Right atrium auricular region (tissue), 2 donors: ENCODE measurements around the gene NUDCD3. TPM values are rescaled to one million over a fixed set of nuclear protein-coding genes. Genes with fewer than 3 reads are reported as not detected.

ENCODE experiments used
- DNase-seq: peaks from one replicate; pipeline ENCODE4 v3.0.0-alpha.2; 2019; ENCODE audit warnings: low spot score
- H3K27ac ChIP-seq, 2 donors: fragments of 200-600 bp; sonication (generic); 1 replicate in 1 of 2; 2 replicates in 1 of 2; pipeline ENCODE4 v1.5.1; 2016 to 2019
- H3K27me3 ChIP-seq, 2 donors: fragments of 200-600 bp; sonication (generic); one replicate each; pipeline versions ENCODE4 v1.5.1 to v1.6.0; 2017 to 2019
- H3K36me3 ChIP-seq: fragments of 200-600 bp; sonication (generic); one replicate; pipeline ENCODE4 v1.5.1; 2016
- H3K4me1 ChIP-seq, 2 donors: fragments of 200-600 bp; sonication (generic); one replicate each; pipeline versions ENCODE4 v1.5.1 to v1.6.0; 2017 to 2019
- H3K4me3 ChIP-seq, 2 donors: fragments of 200-600 bp; sonication (generic); 1 replicate in 1 of 2; 2 replicates in 1 of 2; pipeline ENCODE4 v1.5.1; 2017 to 2019; ENCODE audit warnings: mild to moderate bottlenecking in 1 of 2, moderate library complexity in 1 of 2
- H3K9me3 ChIP-seq, 2 donors: fragments of 200-600 bp; sonication (generic); one replicate each; pipeline ENCODE4 v1.5.1; 2019
- CTCF ChIP-seq, 2 donors: fragments of 200-600 bp; sonication (generic); IDR thresholded peaks; one replicate each; pipeline ENCODE4 v1.5.1; 2019; ENCODE audit warnings: antibody characterized with exemption in 2 of 2
- total RNA-seq, 2 donors: library from RNA; depleted of rRNA; stranded (reverse); fragments of >200 nt; gene quantifications; one replicate each; pipeline ENCODE4 v1.1.0, GENCODE V29; 2016

NUDCD3 gene
- total RNA-seq, 2 donors from 2014 or later = 50.6 to 53.3 TPM

GRCh38 chr7:44386139-44386913 is 104.1 kb downstream of the NUDCD3 start:
- Histone ChIP-seq H3K27ac (no peak overlapping the region), H3K27me3 (no peaks in the 10 kb centered on the region), H3K4me1 (peaks cover 0 to 38% of the 10 kb centered on the region in 2 donors), H3K4me3 (no peak overlapping the region), H3K36me3 (peaks cover 59% of the 10 kb centered on the region), H3K9me3 (no peaks in the 10 kb centered on the region)
- TF ChIP-seq CTCF (IDR thresholded peaks at IDR 0.05) = no peak
- peak; percentile 38 for DNase-seq

- Histone ChIP-seq H3K27ac (no peak overlapping the region), H3K4me1 (peaks cover 0 to 38% of the 10 kb centered on the region in 2 donors), H3K9me3 (no peaks in the 10 kb centered on the region), H3K36me3 (peaks cover 51% of the 10 kb centered on the region), H3K27me3 (no peaks in the 10 kb centered on the region), H3K4me3 (no peak overlapping the region)
- peak; percentile 47 for DNase-seq
- no peak for TF ChIP-seq CTCF (IDR thresholded peaks at IDR 0.05)
Observed at GRCh38 chr7:44385434-44386138, 104.9 kb downstream of the NUDCD3 start.

DNA sequence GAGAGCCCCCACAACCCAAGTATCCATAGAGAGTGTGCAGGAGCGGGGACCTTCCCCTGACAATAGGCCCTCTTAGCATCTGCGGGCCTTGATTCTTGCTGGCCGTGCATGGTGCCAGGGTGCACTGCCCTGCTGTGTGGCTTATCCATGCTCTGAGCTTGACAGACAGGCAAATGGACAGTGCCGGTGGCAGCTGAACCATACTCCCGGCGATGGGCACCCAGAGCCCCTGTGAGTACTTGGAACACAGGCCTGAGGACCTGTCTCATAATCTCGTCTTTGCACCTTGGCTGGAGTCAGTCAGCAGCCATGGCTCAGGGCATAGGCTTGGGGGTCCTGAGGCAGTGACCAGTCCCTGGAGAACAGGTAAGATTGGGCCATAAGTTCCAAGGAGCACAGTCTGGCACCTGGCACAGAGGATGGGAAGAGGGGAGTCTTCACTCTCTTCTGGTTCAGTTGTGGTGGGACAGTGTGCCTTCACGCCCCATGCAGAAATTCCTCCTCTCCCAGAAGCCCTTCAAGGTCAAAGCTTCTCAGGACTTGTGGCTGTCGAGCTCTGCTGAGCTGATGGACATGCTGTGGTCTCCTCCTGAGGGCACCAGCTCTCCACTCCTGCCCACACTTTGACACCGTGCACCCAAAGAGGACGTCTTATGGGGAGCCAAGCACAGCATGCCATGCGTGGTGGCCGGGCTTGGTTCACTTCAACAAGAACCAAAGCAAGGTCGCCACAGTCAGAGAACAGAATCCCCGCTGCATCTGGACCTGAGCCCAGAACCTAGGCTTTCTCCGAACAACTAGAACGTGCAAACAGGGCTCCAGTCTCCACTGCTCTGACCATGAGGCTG is 105.6 kb downstream of the NUDCD3 start:
- H3K27ac ChIP-seq = no peak overlapping the region

GRCh38 chr7:44383566-44383965 is 106.9 kb downstream of the NUDCD3 start:
- Histone ChIP-seq H3K9me3 (no peaks in the 10 kb centered on the region), H3K4me1 (peaks cover 0 to 38% of the 10 kb centered on the region in 2 donors), H3K4me3 (no peak overlapping the region), H3K27ac (peak overlapping the region; percentile 62 to 84), H3K36me3 (peaks cover 31% of the 10 kb centered on the region), H3K27me3 (no peaks in the 10 kb centered on the region)
- TF ChIP-seq CTCF (IDR thresholded peaks at IDR 0.05) = no peak
- peak; percentile 70 for DNase-seq

More for the DNA sequence above, 105.6 kb downstream of the NUDCD3 start:
- peaks cover 44% of the 10 kb centered on the region for H3K36me3 ChIP-seq
- H3K9me3 ChIP-seq = no peaks in the 10 kb centered on the region
- DNase-seq = peak; percentile 55
- no peak overlapping the region for H3K4me3 ChIP-seq
- peaks cover 0 to 38% of the 10 kb centered on the region in 2 donors for H3K4me1 ChIP-seq
- no peaks in the 10 kb centered on the region for H3K27me3 ChIP-seq
- no peak for TF ChIP-seq CTCF (IDR thresholded peaks at IDR 0.05)

- H3K9me3 ChIP-seq = no peaks in the 10 kb centered on the region
- H3K27ac ChIP-seq = peak overlapping the region; percentile 62 to 84
- H3K4me3 ChIP-seq = no peak overlapping the region
- peak; percentile 58 for DNase-seq
- no peaks in the 10 kb centered on the region for H3K27me3 ChIP-seq
- no peak for TF ChIP-seq CTCF (IDR thresholded peaks at IDR 0.05)
- H3K4me1 ChIP-seq = peaks cover 0 to 38% of the 10 kb centered on the region in 2 donors
- H3K36me3 ChIP-seq = peaks cover 23% of the 10 kb centered on the region
Observed at GRCh38 chr7:44382459-44383265, 107.8 kb downstream of the NUDCD3 start.
